ENCODE data around the gene TRIO. TPM values are rescaled to one million over a fixed set of nuclear protein-coding genes. Genes with fewer than 3 reads are reported as not detected.

Gene TRIO
- total and polyA plus RNA-seq, 2 of the 8 experiments (the other 6 are each of a cell fraction or from before 2014, with no cell fraction given), result 35.1 to 69.1 TPM

DNA sequence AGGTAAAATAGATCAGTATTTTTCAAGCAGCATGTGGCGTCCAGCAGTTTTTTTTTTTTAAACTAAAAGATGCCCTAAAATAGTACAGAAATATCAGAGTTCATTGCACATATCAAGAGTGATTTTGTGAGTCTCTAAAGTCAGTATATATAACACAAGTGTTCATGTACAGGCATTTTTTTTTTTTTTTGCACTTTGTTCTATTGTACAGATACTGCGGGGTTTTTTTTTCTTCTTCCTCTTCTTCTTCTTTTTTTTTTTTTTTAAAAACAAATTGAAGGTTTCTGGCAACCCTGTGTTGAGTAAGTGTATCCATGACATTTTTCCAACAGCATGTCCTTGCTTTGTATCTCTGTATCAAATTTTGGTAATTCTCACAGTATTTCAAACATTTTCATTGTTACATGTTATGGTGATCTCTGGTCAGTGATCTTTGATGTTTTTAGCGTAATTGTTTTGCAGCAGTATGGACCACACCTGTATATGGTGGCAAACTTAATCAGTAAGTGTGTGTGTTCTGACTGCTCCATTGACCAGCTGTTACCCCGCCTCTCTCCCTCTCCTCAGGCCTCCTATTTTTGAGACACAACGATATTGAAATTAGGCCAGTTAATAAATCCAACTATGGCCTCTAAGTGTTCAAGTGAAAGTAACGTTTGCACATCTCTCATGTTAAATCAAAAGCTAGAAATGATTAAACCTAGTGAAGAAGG is 76.8 kb downstream of the TRIO start (continued):
- no peak for TF ChIP-seq NRF1 (IDR thresholded peaks at IDR 0.05; ENCODE audit: low read depth, low read length)
- TF ChIP-seq EGR1 (IDR thresholded peaks at IDR 0.05; ENCODE audit: borderline replicate concordance, low read depth, low read length), result no peak
- no peak for TF ChIP-seq RBBP5 (IDR thresholded peaks at IDR 0.05; ENCODE audit: borderline replicate concordance, low read depth, low read length)
- no peak for TF ChIP-seq SAP30 (IDR thresholded peaks at IDR 0.05; ENCODE audit: insufficient read depth, insufficient replicate concordance, low read length)
